ENCODE results near the gene PHETA2.

GRCh38 chr22:42067671-42068251 lies 6.3 kb upstream of the PHETA2 start:
- no peak for TF ChIP-seq POLR2A (IDR thresholded peaks at IDR 0.05)
- TF ChIP-seq CTCF (IDR thresholded peaks at IDR 0.05) = no peak

Measured in esophagus squamous epithelium (tissue), 4 donors.